ENCODE data around the gene POLR2M. TPM values are rescaled to one million over a fixed set of nuclear protein-coding genes. Genes with fewer than 3 reads are reported as not detected.

POLR2M gene
- total and polyA plus RNA-seq, 2 donors (not counting 3 experiments of a cell fraction or from before 2014, with no cell fraction given): 38.4 to 42.5 TPM

- ChIA-PET CTCF (interaction anchor here (0.7 to 1.0 kb wide), 2 partner anchors 13 to 14 kb away, joined by 4 to 5 read pairs; partner anchors contain the start of gene POLR2M), POLR2A (no interaction called here)
- Histone ChIP-seq H3K9me3 (replicated peaks; ENCODE audit: control insufficient read depth, insufficient read depth, low read length) (no peaks in the 10 kb centered on the region), H3K79me2 (ENCODE audit: control insufficient read depth, insufficient read depth, low read length) (no peaks in the 10 kb centered on the region), H3K4me3 (replicated peaks in 1 of 3; ENCODE audit: insufficient read depth in 1 of 3, low read depth in 1 of 3, low read length in 3 of 3) (peak overlapping the region in 1 of 3 experiments; percentile 12), H4K20me1 (replicated peaks; ENCODE audit: control insufficient read depth, extremely low read depth, insufficient read depth, low read length) (no peaks in the 10 kb centered on the region), H3K36me3 (ENCODE audit: control insufficient read depth in 2 of 2, extremely low read depth in 1 of 2, insufficient read depth in 2 of 2, low read length in 2 of 2) (no peaks in the 10 kb centered on the region), H3K4me2 (ENCODE audit: insufficient read depth, low read length) (peak overlapping the region; percentile 62), H3K4me1 (ENCODE audit: control insufficient read depth, extremely low read depth, insufficient read depth, low read length) (peaks cover 22% of the 10 kb centered on the region), H3K27ac (ENCODE audit: insufficient read depth, low read depth, low read length) (no peak overlapping the region), H3K27me3 (ENCODE audit: control insufficient read depth in 2 of 2, insufficient read depth in 2 of 2, low read length in 2 of 2) (no peaks in the 10 kb centered on the region), H3K9ac (replicated peaks; ENCODE audit: extremely low read depth, insufficient read depth, low read length) (no peak overlapping the region), H3K9me1 (replicated peaks; ENCODE audit: control insufficient read depth, extremely low read depth, insufficient read depth, low read length) (no peaks in the 10 kb centered on the region), H2AFZ (ENCODE audit: low read depth, low read length) (no peak overlapping the region)
- FAIRE-seq: peak; percentile 84
- no TSS peak for BruUV-seq (replicated peaks)
- intact Hi-C loops (cut with micrococcal nuclease): loop anchor here (1.0 to 2.0 kb wide), 2 partner anchors 14 to 16 kb away; partner anchors contain the start of gene POLR2M
- dilution Hi-C loops (cut with MboI; ENCODE audit: extremely low pct_ligation_motif_present, low sequenced_read_pairs): no loop called here
- DNase-seq (ENCODE audit: low read depth, low spot score): peak; percentile 86
- TF ChIP-seq JUN (IDR thresholded peaks at IDR 0.05; ENCODE audit: borderline replicate concordance, insufficient read depth, insufficient read length, low read depth) (no peak), POLR2AphosphoS5 (IDR thresholded peaks at IDR 0.05; ENCODE audit: insufficient read depth, low read depth, low read length) (no peak), MAX (IDR thresholded peaks at IDR 0.05; ENCODE audit: insufficient read depth, insufficient read length) (no peak), GATA2 (IDR thresholded peaks at IDR 0.05; ENCODE audit: insufficient read depth, insufficient read length, low read depth, low read length) (no peak), MYC (IDR thresholded peaks at IDR 0.05; ENCODE audit: low read depth, low read length) (no peak), POLR2A (IDR thresholded peaks at IDR 0.05; ENCODE audit: low read depth, low read length) (no peak), CTCF (IDR thresholded peaks at IDR 0.05; ENCODE audit: extremely low read depth in 1 of 2, insufficient read depth in 1 of 2, low read depth in 1 of 2, low read length in 2 of 2) (no peak), FOS (IDR thresholded peaks at IDR 0.05; ENCODE audit: borderline replicate concordance, insufficient read depth, low read length) (no peak), EZH2 (IDR thresholded peaks at IDR 0.05; ENCODE audit: borderline replicate concordance, low read depth, low read length, severe bottlenecking) (no peak)
Observed at GRCh38 chr15:57692709-57693108, 13.8 kb upstream of the POLR2M start.
